ENCODE measurements around the gene SMIM27.
"Not testable (repeated sequence)": the region's sequence is repeated elsewhere in the genome, so short reads cannot be mapped to it uniquely, and the experiment has no call there.

The SMIM27 gene

GRCh38 chr9:32599021-32599420 is 46.9 kb downstream of the SMIM27 start:
- not testable (repeated sequence) for H3K4me3 Mint-ChIP-seq; H3K9me3 Mint-ChIP-seq; H3K4me1 Mint-ChIP-seq (ENCODE audit: low read depth); H3K36me3 Mint-ChIP-seq (ENCODE audit: low read depth); H3K27ac Mint-ChIP-seq
- H3K27me3 Mint-ChIP-seq (ENCODE audit: low read depth), result peaks cover 24% of the 10 kb centered on the region

Data from T-helper 1 cell treated with Interleukin-12 subunit alpha and Interleukin-12 subunit beta and Interleukin-4 antibody, amounts not matched to agents 30 μg/mL and 1 μg/mL, for 36 hours (primary cell).